Gastrocnemius medialis (tissue), 4 donors: ENCODE results near the gene CNKSR3. TPM values are rescaled to one million over a fixed set of nuclear protein-coding genes. Genes with fewer than 3 reads are reported as not detected.

Experiments
- ATAC-seq, 2 donors: fragments of 150-250 bp; one replicate each; pipeline ENCODE4 v1.9.1; 2016
- DNase-seq, 2 donors: peaks; one replicate each; pipeline ENCODE4 v3.0.0-alpha.2; 2019
- H3K27ac ChIP-seq, 4 donors: fragments of 200-600 bp; sonication (generic); 1 replicate in 1 of 4; 2 replicates in 3 of 4; pipeline ENCODE4 v1.5.1; 2016 to 2018; ENCODE audit warnings: mild to moderate bottlenecking in 2 of 4, moderate library complexity in 1 of 4
- H3K27me3 ChIP-seq, 3 donors: fragments of 200-600 bp; sonication (generic) in 2 of 3; 1 replicate in 1 of 3; 2 replicates in 2 of 3; pipeline versions ENCODE4 v1.5.1 to v1.6.0; 2016 to 2019; ENCODE audit warnings: mild to moderate bottlenecking in 1 of 3, moderate library complexity in 1 of 3
- H3K36me3 ChIP-seq, 2 donors: fragments of 200-600 bp; sonication (generic) in 1 of 2; one replicate each; pipeline ENCODE4 v1.5.1; 2017 to 2018
- H3K4me1 ChIP-seq, 2 donors: fragments of 200-600 bp; sonication (generic) in 1 of 2; one replicate each; pipeline ENCODE4 v1.5.1; 2016 to 2017; ENCODE audit warnings: mild to moderate bottlenecking in 2 of 2
- H3K4me3 ChIP-seq, 4 donors: fragments of 200-600 bp; sonication (generic) in 3 of 4; 1 replicate in 1 of 4; 2 replicates in 3 of 4; pipeline ENCODE4 v1.5.1; 2016 to 2019; ENCODE audit warnings: mild to moderate bottlenecking in 2 of 4
- H3K9me3 ChIP-seq, 3 donors: fragments of 200-600 bp; sonication (generic) in 2 of 3; 1 replicate in 1 of 3; 2 replicates in 2 of 3; pipeline ENCODE4 v1.5.1; 2016 to 2019
- POLR2A ChIP-seq, 2 donors: fragments of 450-650 bp; IDR thresholded peaks; one replicate each; pipeline ENCODE4 v1.6.1; 2017; ENCODE audit warnings: antibody characterized with exemption in 2 of 2, mild to moderate bottlenecking in 2 of 2, moderate library complexity in 2 of 2
- in situ Hi-C, 4 donors: fragments of 200-750 bp; cut with MboI; loops; one replicate each; pipeline versions ENCODE4 v1.15.0 to v1.8.0; 2017; ENCODE audit warnings: low sequenced_read_pairs in 4 of 4
- intact Hi-C: fragments of 100-400 bp; cut with DNase I; formaldehyde crosslinking; loops from one replicate; pipeline ENCODE4 v1.15.1; 2023; ENCODE audit warnings: low total_unique reads
- total RNA-seq, 4 donors: library from RNA; depleted of rRNA; stranded (reverse); fragments of >200 nt; gene quantifications; one replicate each; pipeline versions ENCODE4 v1.1.0 to v1.2.3, GENCODE V29; 2016
- TF ChIP-seq, protein P1 (sequence below), 5 experiments: fragments of 450-650 bp in 3 of 5; fragments of 200-600 bp in 2 of 5; sonication (generic) in 2 of 5; IDR thresholded peaks in 4 of 5; conservative IDR thresholded peaks in 1 of 5; 1 replicate in 4 of 5; 2 replicates in 1 of 5; pipeline ENCODE4 v1.5.1; 2016 to 2019; ENCODE audit warnings: antibody characterized with exemption in 5 of 5, mild to moderate bottlenecking in 3 of 5, moderate library complexity in 3 of 5

The CNKSR3 gene
- total RNA-seq, 4 donors from 2014 or later = 0.70 to 4.6 (median 2.9) TPM

DNA sequence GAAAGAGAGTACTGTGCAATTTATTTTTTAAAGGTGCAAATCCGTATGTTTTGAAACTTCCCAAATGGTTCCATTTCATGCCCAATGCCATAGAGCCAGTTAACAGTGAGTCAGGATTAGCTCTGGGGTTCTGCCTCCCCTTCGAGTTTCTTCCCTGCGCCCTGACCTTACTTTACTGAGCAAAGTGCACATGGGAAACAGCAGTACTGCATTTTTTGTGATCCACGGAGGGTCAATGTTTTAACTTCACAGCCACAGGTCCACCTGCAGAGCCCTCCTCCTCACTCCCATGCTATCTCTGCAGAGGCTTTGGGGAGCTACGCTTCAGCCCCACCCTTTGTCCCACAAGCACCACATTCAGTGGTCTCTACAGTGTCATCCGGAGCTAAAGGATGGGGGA, 44.0 kb upstream of the CNKSR3 start:
- Histone ChIP-seq H3K4me1 (no peaks in the 10 kb centered on the region), H3K27ac (no peak overlapping the region), H3K36me3 (no peaks in the 10 kb centered on the region), H3K9me3 (no peaks in the 10 kb centered on the region), H3K4me3 (no peak overlapping the region), H3K27me3 (no peaks in the 10 kb centered on the region)
- intact Hi-C loops = no loop called here
- in situ Hi-C loops = no loop called here
- TF ChIP-seq POLR2A (IDR thresholded peaks at IDR 0.05) = no peak
- TF ChIP-seq, protein P1, sequence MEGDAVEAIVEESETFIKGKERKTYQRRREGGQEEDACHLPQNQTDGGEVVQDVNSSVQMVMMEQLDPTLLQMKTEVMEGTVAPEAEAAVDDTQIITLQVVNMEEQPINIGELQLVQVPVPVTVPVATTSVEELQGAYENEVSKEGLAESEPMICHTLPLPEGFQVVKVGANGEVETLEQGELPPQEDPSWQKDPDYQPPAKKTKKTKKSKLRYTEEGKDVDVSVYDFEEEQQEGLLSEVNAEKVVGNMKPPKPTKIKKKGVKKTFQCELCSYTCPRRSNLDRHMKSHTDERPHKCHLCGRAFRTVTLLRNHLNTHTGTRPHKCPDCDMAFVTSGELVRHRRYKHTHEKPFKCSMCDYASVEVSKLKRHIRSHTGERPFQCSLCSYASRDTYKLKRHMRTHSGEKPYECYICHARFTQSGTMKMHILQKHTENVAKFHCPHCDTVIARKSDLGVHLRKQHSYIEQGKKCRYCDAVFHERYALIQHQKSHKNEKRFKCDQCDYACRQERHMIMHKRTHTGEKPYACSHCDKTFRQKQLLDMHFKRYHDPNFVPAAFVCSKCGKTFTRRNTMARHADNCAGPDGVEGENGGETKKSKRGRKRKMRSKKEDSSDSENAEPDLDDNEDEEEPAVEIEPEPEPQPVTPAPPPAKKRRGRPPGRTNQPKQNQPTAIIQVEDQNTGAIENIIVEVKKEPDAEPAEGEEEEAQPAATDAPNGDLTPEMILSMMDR (IDR thresholded peaks at IDR 0.05 in 4 of 5, conservative IDR thresholded peaks at IDR 0.05 in 1 of 5) = no peak
- ATAC-seq (no peak), DNase-seq (no peak)

DNA sequence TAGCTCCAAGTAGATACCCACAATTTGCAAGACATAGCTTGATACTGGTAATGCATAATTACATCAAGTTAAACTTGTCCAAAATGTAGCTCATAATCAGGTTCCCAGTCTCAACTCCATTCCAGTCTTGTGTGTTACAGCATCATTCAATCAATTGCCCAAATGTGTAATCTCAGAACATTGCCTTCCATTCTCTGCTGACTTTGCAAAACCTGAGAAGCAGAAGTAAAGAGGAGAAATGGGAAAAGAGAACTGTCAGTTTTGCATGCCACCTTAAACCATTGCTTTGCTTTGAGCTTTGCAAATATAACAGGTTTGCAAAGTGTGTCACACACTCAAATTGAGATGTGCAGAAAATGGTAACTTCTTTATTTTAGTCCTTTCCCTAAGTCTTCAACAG, 40.3 kb upstream of the CNKSR3 start:
- TF ChIP-seq, protein P1 (IDR thresholded peaks at IDR 0.05 in 4 of 5, conservative IDR thresholded peaks at IDR 0.05 in 1 of 5) = no peak
- no peak for TF ChIP-seq POLR2A (IDR thresholded peaks at IDR 0.05)
- Histone ChIP-seq H3K27me3 (no peaks in the 10 kb centered on the region), H3K4me1 (no peaks in the 10 kb centered on the region), H3K27ac (no peak overlapping the region), H3K36me3 (no peaks in the 10 kb centered on the region), H3K9me3 (no peaks in the 10 kb centered on the region), H3K4me3 (no peak overlapping the region)
- in situ Hi-C loops (no loop called here), intact Hi-C loops (no loop called here)
- DNase-seq (no peak), ATAC-seq (no peak)

DNA sequence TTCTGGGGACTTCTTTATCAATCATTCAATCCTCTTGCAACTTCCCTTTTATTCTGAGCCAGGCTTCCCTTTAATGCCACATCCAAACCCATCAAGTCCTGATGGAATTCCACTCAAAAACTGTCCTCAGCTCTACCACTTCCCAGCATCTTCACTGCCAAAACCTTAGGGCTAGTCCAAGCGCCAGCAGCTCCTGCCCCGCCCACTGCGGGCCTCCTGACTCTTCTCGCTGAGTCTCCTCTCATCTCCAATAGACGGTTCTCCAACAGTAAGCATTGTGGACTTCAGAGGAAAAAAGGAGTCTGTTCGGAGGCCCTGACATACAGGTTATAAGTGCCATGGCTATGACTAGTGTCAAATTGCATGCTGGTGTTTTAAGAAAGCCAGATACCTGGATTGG, 38.7 kb upstream of the CNKSR3 start:
- no peak overlapping the region for H3K27ac ChIP-seq
- H3K9me3 ChIP-seq = no peaks in the 10 kb centered on the region
- H3K36me3 ChIP-seq = no peaks in the 10 kb centered on the region
- TF ChIP-seq, protein P1 (IDR thresholded peaks at IDR 0.05 in 4 of 5, conservative IDR thresholded peaks at IDR 0.05 in 1 of 5) = no peak
- no peak for TF ChIP-seq POLR2A (IDR thresholded peaks at IDR 0.05)
- in situ Hi-C loops (no loop called here), intact Hi-C loops (no loop called here)
- DNase-seq (no peak), ATAC-seq (no peak)
- no peaks in the 10 kb centered on the region for H3K27me3 ChIP-seq
- H3K4me1 ChIP-seq = no peaks in the 10 kb centered on the region
- H3K4me3 ChIP-seq = no peak overlapping the region

DNA sequence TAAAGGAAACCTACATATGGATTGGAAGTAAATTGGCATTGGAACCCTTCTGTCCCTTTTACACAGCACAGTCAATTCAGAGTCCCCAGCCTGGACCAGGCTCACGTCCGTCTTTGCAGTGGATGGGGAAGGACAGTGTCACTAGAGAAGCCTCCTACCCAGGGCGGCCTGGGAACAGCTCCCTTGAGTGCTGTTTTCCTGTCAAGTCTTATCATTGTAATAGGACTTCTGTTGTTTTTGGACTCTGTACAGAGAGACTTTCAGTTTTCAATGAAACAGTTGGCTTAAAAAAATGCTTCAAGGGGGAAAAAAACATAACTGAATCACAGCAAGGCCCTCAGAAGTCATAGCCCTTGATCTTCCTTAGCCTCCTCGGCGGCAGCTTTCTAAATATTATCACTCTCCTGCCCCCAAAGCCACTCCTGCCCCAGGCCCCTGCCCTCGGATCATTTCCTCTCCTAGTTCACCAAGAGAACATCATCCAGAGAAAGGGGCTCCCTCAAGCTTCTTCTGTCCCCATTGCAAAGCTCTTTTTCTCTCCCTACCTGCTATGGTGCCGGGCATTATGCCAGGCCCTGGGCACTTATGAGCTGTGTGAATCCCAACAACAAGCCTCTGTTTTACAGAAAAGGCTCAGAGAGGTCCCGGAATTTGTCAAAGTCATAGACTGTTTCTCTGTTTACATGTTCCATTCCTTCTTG, 37.8 kb upstream of the CNKSR3 start:
- intact Hi-C loops (no loop called here), in situ Hi-C loops (no loop called here)
- Histone ChIP-seq H3K4me1 (no peaks in the 10 kb centered on the region), H3K9me3 (no peaks in the 10 kb centered on the region), H3K27me3 (no peaks in the 10 kb centered on the region), H3K36me3 (no peaks in the 10 kb centered on the region), H3K4me3 (no peak overlapping the region), H3K27ac (no peak overlapping the region)
- ATAC-seq = no peak
- TF ChIP-seq POLR2A (IDR thresholded peaks at IDR 0.05) = no peak
- TF ChIP-seq, protein P1 (IDR thresholded peaks at IDR 0.05 in 4 of 5, conservative IDR thresholded peaks at IDR 0.05 in 1 of 5) = no peak
- no peak for DNase-seq

DNA sequence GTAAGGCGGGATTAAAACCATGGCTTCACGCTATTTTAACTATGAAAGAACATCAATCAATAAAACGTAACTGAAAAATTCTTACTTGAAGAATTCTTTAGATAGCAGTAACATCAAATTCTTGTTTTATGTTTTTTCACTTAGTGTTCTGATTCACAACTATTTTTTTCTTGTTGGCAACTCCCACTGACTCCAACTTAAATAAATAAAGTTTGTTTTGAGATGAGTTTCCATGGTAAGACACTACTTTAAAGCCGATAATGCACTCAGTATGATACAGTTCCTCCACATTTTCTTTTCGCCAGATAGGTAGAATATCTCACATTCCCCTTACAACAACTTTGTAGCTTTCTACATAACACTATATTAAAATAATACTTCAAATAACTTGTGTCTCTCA, 33.1 kb upstream of the CNKSR3 start:
- no peaks in the 10 kb centered on the region for H3K36me3 ChIP-seq
- ATAC-seq = no peak
- TF ChIP-seq POLR2A (IDR thresholded peaks at IDR 0.05) = no peak
- TF ChIP-seq, protein P1 (IDR thresholded peaks at IDR 0.05 in 4 of 5, conservative IDR thresholded peaks at IDR 0.05 in 1 of 5) = no peak
- H3K4me3 ChIP-seq = no peak overlapping the region
- no peaks in the 10 kb centered on the region for H3K27me3 ChIP-seq
- no peak for DNase-seq
- no peak overlapping the region for H3K27ac ChIP-seq
- in situ Hi-C loops (no loop called here), intact Hi-C loops (no loop called here)
- H3K4me1 ChIP-seq = no peaks in the 10 kb centered on the region
- H3K9me3 ChIP-seq = no peaks in the 10 kb centered on the region
